ENCODE measurements around the gene VPS54. TPM values are rescaled to one million over a fixed set of nuclear protein-coding genes. Genes with fewer than 3 reads are reported as not detected.
"Not testable (repeated sequence)": the region's sequence is repeated elsewhere in the genome, so short reads cannot be mapped to it uniquely, and the experiment has no call there.

The VPS54 gene
- total and polyA plus RNA-seq, 9 of the 15 experiments (the other 6 are each of a cell fraction or from before 2014, with no cell fraction given), result 4.9 to 23.2 (median 13.2) TPM

- DNase-seq (ENCODE audit: extremely low read depth in 1 of 4, low spot score in 3 of 4) (no peak), FAIRE-seq (peak; percentile 26), ATAC-seq (no peak; the same call in 2 of the 3 replicates)
- ChIA-PET POLR2A (interaction anchor here (0.6 to 6.2 kb wide), 5 partner anchors 8 to 140 kb away, joined by 3 to 47 read pairs (median 3); partner anchors contain the start of gene UGP2), CTCF (ENCODE audit: low intra/inter-chr PET ratio) (no interaction called here)
- Histone ChIP-seq H3K27me3 (ENCODE audit: control insufficient read depth in 2 of 2, insufficient read depth in 2 of 2, low read length in 2 of 2) (no peaks in the 10 kb centered on the region), H3K36me3 (ENCODE audit: control insufficient read depth, insufficient read depth, low read length) (no peaks in the 10 kb centered on the region; the same call in 2 of the 3 replicates), H3K4me3 (no peak overlapping the region), H3K4me2 (ENCODE audit: insufficient read depth, low read length) (no peak overlapping the region; the same call in 1 of the 2 replicates), H3K9ac (ENCODE audit: insufficient read depth in 1 of 2, low read depth in 2 of 2, low read length in 2 of 2) (no peak overlapping the region), H3K9me1 (ENCODE audit: control insufficient read depth, insufficient read depth, low read length) (no peaks in the 10 kb centered on the region), H3K9me3 (replicated peaks; ENCODE audit: control insufficient read depth, insufficient read depth, low read depth, low read length) (no peaks in the 10 kb centered on the region), H3K79me2 (ENCODE audit: control insufficient read depth, insufficient read depth, low read length) (peaks cover 96% of the 10 kb centered on the region), H3K27ac (ENCODE audit: extremely low read depth, low read depth, low read length) (no peak overlapping the region), H2AFZ (ENCODE audit: low read depth, low read length) (no peak overlapping the region), H3K4me1 (replicated peaks in 1 of 2; ENCODE audit: control insufficient read depth in 2 of 2, insufficient read depth in 2 of 2, low read length in 2 of 2) (peaks cover 0 to 42% of the 10 kb centered on the region in 2 experiments; a peak in 4 of 5 replicates), H4K20me1 (replicated peaks; ENCODE audit: control insufficient read depth, insufficient read depth, low read length) (peaks cover 11% of the 10 kb centered on the region; the same call in 1 of the 2 replicates)
- BruUV-seq (replicated peaks), result no TSS peak
- 61% methylated on average over 7 of the region's 7 CpGs for whole genome bisulfite sequencing (ENCODE audit: insufficient coverage, low coverage, missing lambda C conversion rate)
- TF ChIP-seq IRF2 (CRISPR knock-in tag; IDR thresholded peaks at IDR 0.05) (no peak), BDP1 (IDR thresholded peaks at IDR 0.05; ENCODE audit: insufficient read depth, insufficient read length) (no peak), KHSRP (IDR thresholded peaks at IDR 0.05) (no peak), TAF7 (tag; IDR thresholded peaks at IDR 0.05) (no peak), POLR3G (IDR thresholded peaks at IDR 0.05; ENCODE audit: extremely low read depth, insufficient read length, insufficient replicate concordance) (no peak), GABPA (tag; conservative IDR thresholded peaks at IDR 0.05; ENCODE audit: low read depth) (no peak), ZNF444 (CRISPR knock-in tag; IDR thresholded peaks at IDR 0.05) (no peak)
- in situ Hi-C loops (cut with MboI) (no loop called here), intact Hi-C loops (cut with micrococcal nuclease) (loop anchor here (10.0 kb wide), 1 partner anchor 265 kb away; the partner anchor contains the start of genes MDH1 and WDPCP)
These were observed 169.6 kb downstream of the VPS54 start for GRCh38 chr2:63849381-63850203.

- DNase-seq (ENCODE audit: extremely low read depth in 1 of 4, low spot score in 3 of 4); H2AFZ ChIP-seq (ENCODE audit: low read depth, low read length); in situ Hi-C loops (cut with MboI); BruUV-seq (replicated peaks); H3K9me3 ChIP-seq (replicated peaks; ENCODE audit: control insufficient read depth, insufficient read depth, low read depth, low read length); H3K4me3 ChIP-seq; H3K36me3 ChIP-seq (ENCODE audit: control insufficient read depth, insufficient read depth, low read length); H3K9me1 ChIP-seq (ENCODE audit: control insufficient read depth, insufficient read depth, low read length); H3K9ac ChIP-seq (ENCODE audit: insufficient read depth in 1 of 2, low read depth in 2 of 2, low read length in 2 of 2); FAIRE-seq; H3K27me3 ChIP-seq (ENCODE audit: control insufficient read depth in 2 of 2, insufficient read depth in 2 of 2, low read length in 2 of 2); H3K27ac ChIP-seq (ENCODE audit: extremely low read depth, low read depth, low read length); CTCF ChIA-PET (ENCODE audit: low intra/inter-chr PET ratio); H3K4me2 ChIP-seq (ENCODE audit: insufficient read depth, low read length); POLR2A ChIA-PET; ATAC-seq: not testable (repeated sequence)
- WGBS (ENCODE audit: insufficient coverage, low coverage, missing lambda C conversion rate), result 82% methylated on average over 3 of the region's 4 CpGs
- intact Hi-C loops (cut with micrococcal nuclease), result loop anchor here (10.0 kb wide), 1 partner anchor 263 kb away; the partner anchor contains the start of genes MDH1 and WDPCP
- H4K20me1 ChIP-seq (replicated peaks; ENCODE audit: control insufficient read depth, insufficient read depth, low read length), result peaks cover 16% of the 10 kb centered on the region; the same call in 1 of the 2 replicates
- peaks cover 0 to 37% of the 10 kb centered on the region in 2 experiments; a peak in 4 of 5 replicates for H3K4me1 ChIP-seq (replicated peaks in 1 of 2; ENCODE audit: control insufficient read depth in 2 of 2, insufficient read depth in 2 of 2, low read length in 2 of 2)
- H3K79me2 ChIP-seq (ENCODE audit: control insufficient read depth, insufficient read depth, low read length), result peaks cover 96% of the 10 kb centered on the region
These were observed 171.7 kb downstream of the VPS54 start for GRCh38 chr2:63847571-63847970.

Data from K562 (cell line).